ENCODE results near the gene PIEZO1. TPM values are rescaled to one million over a fixed set of nuclear protein-coding genes. Genes with fewer than 3 reads are reported as not detected.

PIEZO1 gene
- total RNA-seq: 100 to 1,000 TPM; 270 to 271 TPM

GRCh38 chr16:88785106-88785924 lies at the start of gene PIEZO1:
Gene PIEZO1 (minus strand): TSS chr16:88785220. CDS start chr16:88784964, 256 bp downstream.

GRCh38 chr16:88811769-88812512 lies 26.9 kb upstream of the PIEZO1 start, which contains the start of gene APRT:
Gene APRT (minus strand): TSS chr16:88811928. CDS start chr16:88811899, 29 bp downstream.

GRCh38 chr16:88803264-88803987 lies 18.4 kb upstream of the PIEZO1 start, which contains the start of gene CDT1:
Gene CDT1 (plus strand): TSS chr16:88803789. CDS start chr16:88803832, 43 bp downstream.

GRCh38 chr16:88706229-88706964 lies 78.6 kb downstream of the PIEZO1 start, which contains the start of the genes CTU2 and RNF166:
Gene CTU2 (plus strand): TSS chr16:88706503. CDS start chr16:88706531, 28 bp downstream.
Gene RNF166 (minus strand): TSS chr16:88706408. CDS start chr16:88706325, 83 bp downstream.

GRCh38 chr16:88686439-88687253 lies 98.4 kb downstream of the PIEZO1 start, which contains the start of gene SNAI3:
Gene SNAI3 (minus strand): TSS chr16:88686507. CDS start chr16:88686406, 101 bp downstream.

Small RNA genes lying within 50 kb of the gene (microRNA-seq; reads per million reads assigned to microRNA genes)
- not detected for gene MIR4722 (ENCODE audit: borderline microRNAs expressed, borderline replicate concordance)

Other genes with a start within 250 kb of the PIEZO1 start
- 10 to 100 TPM; 71.7 to 74.8 TPM for gene ZC3H18, start 214.8 kb downstream of the PIEZO1 start, total RNA-seq
- under 1 TPM in 1 of 2 experiments, not detected in 1; 0.25 TPM for gene IL17C, start 146.6 kb downstream of the PIEZO1 start, total RNA-seq
- 100 to 1,000 TPM; 543 to 556 TPM for gene CYBA, start 134.2 kb downstream of the PIEZO1 start, total RNA-seq
- 100 to 1,000 TPM; 111 to 114 TPM for gene MVD, start 122.1 kb downstream of the PIEZO1 start, total RNA-seq
- gene SNAI3, start 98.7 kb downstream of the PIEZO1 start, total RNA-seq: 10 to 100 TPM; 24.8 to 24.9 TPM
- 100 to 1,000 TPM; 182 to 187 TPM for gene RNF166, start 78.8 kb downstream of the PIEZO1 start, total RNA-seq
- gene CTU2, start 78.7 kb downstream of the PIEZO1 start, total RNA-seq: 10 to 100 TPM; 20.4 to 23.7 TPM
- 100 to 1,000 TPM; 104 to 107 TPM for gene CDT1, start 18.6 kb upstream of the PIEZO1 start, total RNA-seq
- gene APRT, start 26.7 kb upstream of the PIEZO1 start, total RNA-seq: 100 to 1,000 TPM; 176 TPM
- 10 to 100 TPM; 45.6 to 50.2 TPM for gene GALNS, start 71.7 kb upstream of the PIEZO1 start, total RNA-seq
- gene TRAPPC2L, start 71.9 kb upstream of the PIEZO1 start, total RNA-seq: 10 to 100 TPM; 56.6 to 57.7 TPM
- not detected for gene PABPN1L, start 81.4 kb upstream of the PIEZO1 start, total RNA-seq
- under 1 TPM in 1 of 2 experiments, not detected in 1; 0.08 TPM for gene CBFA2T3, start 192.0 kb upstream of the PIEZO1 start, total RNA-seq

All from activated naive CD4-positive, alpha-beta T cell treated with anti-CD3 and anti-CD28 coated beads, Interleukin-2, amount 10 ng/mL, durations not matched to agents 5 hours and 36 hours (primary cell).